Activated CD4-positive, alpha-beta T cell treated with anti-CD3 and anti-CD28 coated beads, Interleukin-2, amount 10 ng/mL, durations not matched to agents 7 days and 5 days (primary cell): ENCODE results near the gene IKZF2. TPM values are rescaled to one million over a fixed set of nuclear protein-coding genes. Genes with fewer than 3 reads are reported as not detected.

Experiments
- CTCF ChIA-PET: fragments of 350-600 bp; sonication (Branson Sonifier 250); formaldehyde crosslinking; loops from one replicate; lab custom pipeline; 2021; ENCODE audit warnings: antibody characterized with exemption; lab: Charles Lee
- POLR2A ChIA-PET: fragments of 350-600 bp; sonication (Branson Sonifier 250); formaldehyde crosslinking; loops from one replicate; lab custom pipeline; 2021; ENCODE audit warnings: antibody characterized with exemption; lab: Charles Lee
- DNase-seq: peaks from one replicate; pipeline ENCODE4 v3.0.0-alpha.2; 2020
- H3K27ac Mint-ChIP-seq: one replicate; pipeline ENCODE4 v1.8.0; 2021; ENCODE audit warnings: mild to moderate bottlenecking, moderate library complexity, mixed read lengths
- H3K27me3 Mint-ChIP-seq: one replicate; pipeline ENCODE4 v1.8.0; 2021; ENCODE audit warnings: mixed read lengths
- H3K36me3 Mint-ChIP-seq: one replicate; pipeline ENCODE4 v1.8.0; 2021; ENCODE audit warnings: low read depth, mixed read lengths
- H3K4me1 Mint-ChIP-seq: one replicate; pipeline ENCODE4 v1.8.0; 2021; ENCODE audit warnings: mixed read lengths
- H3K4me3 Mint-ChIP-seq: one replicate; pipeline ENCODE4 v1.8.0; 2021; ENCODE audit warnings: mild to moderate bottlenecking, moderate library complexity, mixed read lengths
- H3K9me3 Mint-ChIP-seq: one replicate; pipeline ENCODE4 v1.8.0; 2021; ENCODE audit warnings: mixed read lengths
- total RNA-seq, 2 experiments: library from RNA; stranded (reverse); gene quantifications; one replicate each; pipeline ENCODE4 v1.2.3, GENCODE V29; 2021

The IKZF2 gene
- total RNA-seq, 2 experiments from 2014 or later = 5.1 TPM

- H3K9me3 Mint-ChIP-seq = no peaks in the 10 kb centered on the region
- no peaks in the 10 kb centered on the region for H3K36me3 Mint-ChIP-seq
- no peak overlapping the region for H3K27ac Mint-ChIP-seq
- no peak overlapping the region for H3K4me3 Mint-ChIP-seq
- H3K27me3 Mint-ChIP-seq = no peaks in the 10 kb centered on the region
- ChIA-PET CTCF (interaction anchor here (1.0 kb wide), 1 partner anchor 10 kb away, joined by 3 read pairs; no protein-coding TSS in a partner anchor), POLR2A (no interaction called here)
- no peak for DNase-seq
- peaks cover 11% of the 10 kb centered on the region for H3K4me1 Mint-ChIP-seq
Measured at GRCh38 chr2:212968284-212969081, 182.9 kb downstream of the IKZF2 start.

- POLR2A ChIA-PET = no interaction called here
- Mint-ChIP-seq H3K27me3 (no peaks in the 10 kb centered on the region), H3K27ac (no peak overlapping the region), H3K36me3 (no peaks in the 10 kb centered on the region), H3K4me3 (no peak overlapping the region), H3K4me1 (peaks cover 11% of the 10 kb centered on the region), H3K9me3 (no peaks in the 10 kb centered on the region)
- CTCF ChIA-PET = interaction anchor here (0.9 kb wide), 1 partner anchor 10 kb away, joined by 5 read pairs; no protein-coding TSS in a partner anchor
- DNase-seq = no peak
Measured at GRCh38 chr2:212966884-212967283, 184.5 kb downstream of the IKZF2 start.

GRCh38 chr2:212962691-212963090 lies 188.7 kb downstream of the IKZF2 start:
- Mint-ChIP-seq H3K4me1 (peaks cover 16% of the 10 kb centered on the region), H3K27ac (no peak overlapping the region), H3K36me3 (peaks cover 2% of the 10 kb centered on the region), H3K9me3 (peaks cover 7% of the 10 kb centered on the region), H3K27me3 (no peaks in the 10 kb centered on the region), H3K4me3 (no peak overlapping the region)
- ChIA-PET CTCF (interaction anchor here (1.1 kb wide), 1 partner anchor 56 kb away, joined by 3 read pairs; no protein-coding TSS in a partner anchor), POLR2A (no interaction called here)
- DNase-seq = no peak

DNA sequence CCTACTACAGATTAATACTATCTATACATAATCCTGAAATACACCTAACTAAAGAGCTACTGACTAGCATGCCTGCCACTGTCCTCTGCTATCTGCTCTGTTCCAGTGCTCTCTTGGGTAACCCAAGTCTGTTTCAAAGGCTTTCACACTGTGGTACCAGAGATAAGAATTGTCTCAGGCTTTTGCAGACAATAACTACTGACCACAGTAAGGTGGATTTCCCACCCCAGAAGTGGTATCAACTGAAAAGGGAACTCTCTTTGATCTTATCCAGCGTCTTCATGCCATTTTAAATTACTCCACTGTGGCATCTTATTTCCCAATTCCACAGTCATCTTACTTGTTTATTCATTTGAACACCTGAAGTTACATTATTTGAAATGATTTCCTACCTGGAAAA lies 190.2 kb downstream of the IKZF2 start:
- Mint-ChIP-seq H3K27me3 (no peaks in the 10 kb centered on the region), H3K4me3 (no peak overlapping the region), H3K4me1 (peaks cover 26% of the 10 kb centered on the region), H3K9me3 (peaks cover 7% of the 10 kb centered on the region), H3K27ac (no peak overlapping the region), H3K36me3 (peaks cover 2% of the 10 kb centered on the region)
- ChIA-PET CTCF (no interaction called here), POLR2A (no interaction called here)
- DNase-seq = no peak

DNA sequence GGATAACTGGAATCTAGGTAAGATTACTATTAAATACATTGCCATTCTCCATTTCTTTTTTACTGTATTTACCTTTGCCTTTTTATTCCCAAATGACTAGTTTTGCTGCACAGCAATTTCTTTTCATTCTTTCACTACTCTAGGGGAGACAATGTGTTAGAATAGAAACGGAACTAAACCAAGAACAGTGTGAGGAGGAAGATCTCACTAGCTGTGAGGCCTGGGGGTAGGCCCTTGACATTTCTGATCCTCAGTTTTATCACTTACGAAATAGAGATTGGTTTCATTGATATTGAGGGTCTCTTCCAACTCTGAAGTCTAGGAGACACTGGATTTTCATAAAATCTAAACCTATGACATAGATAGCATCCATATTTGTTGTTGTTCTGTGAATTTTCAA lies 191.1 kb downstream of the IKZF2 start:
- Mint-ChIP-seq H3K27ac (no peak overlapping the region), H3K9me3 (peaks cover 7% of the 10 kb centered on the region), H3K27me3 (no peaks in the 10 kb centered on the region), H3K36me3 (peaks cover 2% of the 10 kb centered on the region), H3K4me3 (no peak overlapping the region), H3K4me1 (peaks cover 26% of the 10 kb centered on the region)
- DNase-seq = no peak
- CTCF ChIA-PET = no interaction called here
- POLR2A ChIA-PET = no interaction called here

DNA sequence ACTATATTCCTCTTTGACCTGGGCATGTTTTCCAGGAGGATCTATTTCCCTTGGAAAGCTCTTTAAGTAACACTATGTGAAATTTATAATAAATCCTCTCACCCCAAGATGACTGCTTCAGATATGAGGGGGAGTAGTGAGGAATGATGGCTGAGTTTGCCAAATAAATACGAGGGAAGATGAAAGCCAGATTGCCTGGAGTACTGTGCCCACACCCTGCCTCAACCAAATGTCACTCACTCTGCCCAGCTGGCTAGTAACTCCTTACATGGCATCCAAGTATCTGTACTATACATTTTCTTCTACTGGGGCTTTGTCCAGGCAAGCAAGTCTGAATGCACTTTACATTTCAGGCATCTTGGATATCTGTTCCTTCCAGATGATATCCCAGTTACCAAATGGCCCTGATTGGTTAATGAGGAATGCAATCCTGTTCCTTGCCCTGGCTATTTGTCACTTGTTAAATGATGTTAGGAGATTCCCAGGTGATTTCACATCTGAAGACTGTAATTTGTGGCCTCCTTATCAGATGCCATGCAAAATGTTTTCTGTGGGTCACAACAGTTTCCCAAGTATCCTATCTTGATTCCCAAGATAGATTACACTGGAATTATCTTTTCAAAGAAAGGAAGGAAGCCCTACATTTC lies 191.8 kb downstream of the IKZF2 start:
- Mint-ChIP-seq H3K9me3 (peaks cover 9% of the 10 kb centered on the region), H3K27me3 (peaks cover 2% of the 10 kb centered on the region), H3K4me1 (peaks cover 26% of the 10 kb centered on the region), H3K27ac (no peak overlapping the region), H3K36me3 (peaks cover 2% of the 10 kb centered on the region), H3K4me3 (no peak overlapping the region)
- ChIA-PET POLR2A (no interaction called here), CTCF (interaction anchor here (1.3 kb wide), 1 partner anchor 9 kb away, joined by 3 read pairs; no protein-coding TSS in a partner anchor)
- DNase-seq = no peak

DNA sequence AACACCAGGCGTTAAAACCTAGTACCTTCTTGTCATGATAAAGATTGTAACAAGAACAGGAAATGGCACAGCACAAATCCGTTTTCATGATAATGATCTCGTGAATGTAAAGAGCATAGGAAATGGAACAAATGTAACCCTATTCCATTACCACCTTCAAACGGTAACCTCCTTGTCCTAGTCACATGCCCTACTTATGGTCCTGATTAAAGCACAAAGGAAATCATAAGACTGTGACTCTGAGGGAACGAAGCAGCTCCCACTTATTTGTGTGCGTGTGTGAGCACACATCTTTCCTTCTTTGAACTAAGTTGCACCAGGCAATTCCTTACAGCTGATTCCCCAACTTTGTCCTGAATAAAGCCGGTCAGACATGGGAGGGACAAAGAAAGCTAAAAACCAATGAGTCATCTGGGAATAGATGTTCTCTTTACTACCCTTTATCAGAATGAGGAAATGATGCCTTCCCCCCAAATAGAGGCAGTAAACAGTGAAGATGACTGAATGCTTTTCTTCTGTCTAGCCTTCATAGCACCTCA lies 192.6 kb downstream of the IKZF2 start:
- DNase-seq = no peak
- Mint-ChIP-seq H3K27ac (peak overlapping the region; percentile 41), H3K9me3 (peaks cover 9% of the 10 kb centered on the region), H3K36me3 (peaks cover 2% of the 10 kb centered on the region), H3K4me1 (peaks cover 26% of the 10 kb centered on the region), H3K4me3 (peak overlapping the region; percentile 1), H3K27me3 (peaks cover 2% of the 10 kb centered on the region)
- ChIA-PET POLR2A (no interaction called here), CTCF (interaction anchor here (1.3 kb wide), 1 partner anchor 10 kb away, joined by 3 read pairs; no protein-coding TSS in a partner anchor)

DNA sequence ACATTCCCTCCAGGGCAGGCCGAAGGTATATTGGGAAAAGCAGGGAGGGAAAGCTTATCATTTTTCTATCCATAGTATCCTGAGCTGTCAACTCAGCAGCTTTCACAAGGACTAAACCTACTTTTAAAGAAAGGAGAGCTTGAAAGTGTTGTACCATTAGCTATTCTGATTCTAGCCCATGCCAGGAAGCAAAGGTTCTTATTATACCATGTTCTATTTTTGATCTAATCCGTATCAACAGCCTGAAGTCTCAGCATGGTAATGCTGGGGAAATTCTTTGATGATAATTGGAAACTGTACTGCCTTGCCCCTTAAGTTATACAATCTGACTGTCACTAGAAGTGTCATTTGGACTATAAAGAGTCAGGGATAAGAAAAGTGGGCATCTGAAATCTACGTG lies 193.3 kb downstream of the IKZF2 start:
- CTCF ChIA-PET = interaction anchor here (1.3 to 1.4 kb wide), 2 partner anchors 11 to 13 kb away, joined by 3 read pairs; no protein-coding TSS in a partner anchor
- POLR2A ChIA-PET = no interaction called here

DNA sequence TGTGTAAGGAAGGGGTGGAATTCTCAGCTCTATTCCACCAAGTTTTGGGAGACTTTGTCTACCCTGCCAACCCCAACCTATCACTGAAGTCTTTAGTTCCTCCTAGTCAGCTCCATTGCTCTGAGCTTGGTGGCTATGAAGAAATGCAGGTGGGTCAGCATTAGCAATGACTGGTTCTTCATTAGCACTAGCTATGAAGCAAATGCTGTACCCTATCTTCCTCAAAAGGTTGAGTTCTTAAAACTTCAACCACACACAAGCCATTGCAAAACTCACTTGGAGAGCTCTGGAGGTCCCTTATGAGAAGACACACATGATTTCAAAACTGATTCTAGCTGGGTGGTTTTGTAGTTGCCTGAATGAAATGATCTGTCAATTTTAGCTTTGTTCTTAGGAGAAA lies 193.8 kb downstream of the IKZF2 start:
- Mint-ChIP-seq H3K4me3 (no peak overlapping the region), H3K27me3 (peaks cover 2% of the 10 kb centered on the region), H3K4me1 (peaks cover 26% of the 10 kb centered on the region), H3K27ac (no peak overlapping the region), H3K36me3 (peaks cover 2% of the 10 kb centered on the region), H3K9me3 (peaks cover 9% of the 10 kb centered on the region)
- DNase-seq = no peak
- ChIA-PET POLR2A (interaction anchor here (0.6 kb wide), 1 partner anchor 54 kb away, joined by 4 read pairs; no protein-coding TSS in a partner anchor), CTCF (interaction anchor here (1.4 kb wide), 1 partner anchor 14 kb away, joined by 3 read pairs; no protein-coding TSS in a partner anchor)

More for the DNA sequence above, 193.3 kb downstream of the IKZF2 start:
- H3K36me3 Mint-ChIP-seq = peaks cover 2% of the 10 kb centered on the region
- peaks cover 26% of the 10 kb centered on the region for H3K4me1 Mint-ChIP-seq
- peaks cover 9% of the 10 kb centered on the region for H3K9me3 Mint-ChIP-seq
- peaks cover 2% of the 10 kb centered on the region for H3K27me3 Mint-ChIP-seq
- no peak overlapping the region for H3K4me3 Mint-ChIP-seq
- H3K27ac Mint-ChIP-seq = peak overlapping the region; percentile 41
- DNase-seq = no peak

- Mint-ChIP-seq H3K9me3 (peaks cover 12% of the 10 kb centered on the region), H3K27me3 (peaks cover 2% of the 10 kb centered on the region), H3K36me3 (peaks cover 2% of the 10 kb centered on the region), H3K4me1 (peaks cover 26% of the 10 kb centered on the region), H3K27ac (peak overlapping the region; percentile 62), H3K4me3 (no peak overlapping the region)
- no peak for DNase-seq
- ChIA-PET POLR2A (interaction anchor here (0.6 kb wide), 1 partner anchor 53 kb away, joined by 4 read pairs; no protein-coding TSS in a partner anchor), CTCF (interaction anchor here (1.4 kb wide), 1 partner anchor 15 kb away, joined by 3 read pairs; no protein-coding TSS in a partner anchor)
Measured at GRCh38 chr2:212956665-212957607, 194.5 kb downstream of the IKZF2 start.

DNA sequence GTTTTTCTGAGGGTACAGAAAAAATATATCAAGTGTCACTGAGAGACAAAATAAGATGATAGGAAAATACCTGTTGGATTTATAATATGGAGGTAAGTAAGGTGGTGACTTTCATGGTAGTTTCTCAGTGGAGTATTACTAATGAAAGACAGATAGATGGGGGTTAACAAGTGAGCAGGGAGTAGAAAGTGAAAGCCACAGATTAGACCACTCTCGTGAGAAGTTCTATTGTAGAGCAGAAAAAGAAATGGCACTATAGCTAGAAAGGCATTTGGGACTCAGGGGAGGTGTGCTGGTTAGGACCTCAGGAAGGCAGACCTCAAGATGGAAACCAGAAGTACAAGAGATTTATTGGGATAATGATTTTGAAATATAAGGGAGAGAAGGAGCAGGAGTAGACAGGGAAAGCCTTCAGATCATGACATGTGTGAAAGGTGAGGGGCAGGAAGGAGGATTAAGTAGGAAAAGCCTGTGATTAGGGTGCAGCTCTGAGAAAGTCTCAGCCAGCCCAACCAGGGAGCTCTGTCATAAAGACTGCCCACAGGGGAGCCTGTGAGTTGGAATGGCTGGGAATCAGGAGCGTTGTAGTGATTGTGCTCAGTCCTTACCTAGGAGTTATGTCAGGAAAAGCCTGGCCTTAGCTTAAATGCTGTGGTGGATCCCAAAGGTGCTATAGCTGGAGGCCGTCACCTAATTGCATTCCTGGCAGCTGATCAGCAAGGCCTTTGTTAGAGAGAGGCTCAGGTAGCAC lies 198.1 kb downstream of the IKZF2 start:
- H3K4me3 Mint-ChIP-seq = no peak overlapping the region
- peaks cover 2% of the 10 kb centered on the region for H3K27me3 Mint-ChIP-seq
- no peak for DNase-seq
- no peak overlapping the region for H3K27ac Mint-ChIP-seq
- ChIA-PET POLR2A (no interaction called here), CTCF (no interaction called here)
- peaks cover 1% of the 10 kb centered on the region for H3K36me3 Mint-ChIP-seq
- H3K9me3 Mint-ChIP-seq = peaks cover 10% of the 10 kb centered on the region
- H3K4me1 Mint-ChIP-seq = peaks cover 17% of the 10 kb centered on the region
